ENCODE data around the gene AFG1L.
A peak's percentile ranks its signal among the peaks of the same experiment; 100 is the strongest.

Gene AFG1L

GRCh38 chr6:108453601-108454185 is 158.8 kb downstream of the AFG1L start:
- DNase-seq (ENCODE audit: low spot score): no peak

GRCh38 chr6:108454356-108454755 is 159.5 kb downstream of the AFG1L start:
- DNase-seq (ENCODE audit: low spot score): no peak

DNA sequence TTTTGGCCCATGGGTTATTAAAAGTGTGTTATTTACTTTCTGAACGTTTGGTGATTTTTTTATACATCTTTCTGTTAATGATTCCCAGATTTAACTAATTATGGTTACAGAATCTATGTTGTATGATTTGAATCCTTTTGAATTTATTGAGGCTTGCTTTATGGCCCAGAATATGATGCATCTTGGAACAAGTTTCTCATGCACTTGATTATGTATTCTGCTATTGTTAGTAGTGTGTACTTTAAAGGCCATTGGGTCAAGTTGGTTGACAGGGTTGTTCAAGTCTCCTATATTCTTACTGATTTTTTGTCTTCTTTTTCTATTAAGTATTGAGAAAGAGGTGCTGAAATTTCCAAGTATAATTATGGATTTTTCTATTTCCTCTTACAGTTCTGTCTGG is 160.8 kb downstream of the AFG1L start:
- no peak for DNase-seq (ENCODE audit: low spot score)

- no peak for DNase-seq (ENCODE audit: low spot score)
Measured at GRCh38 chr6:108463784-108464183, 168.9 kb downstream of the AFG1L start.

DNA sequence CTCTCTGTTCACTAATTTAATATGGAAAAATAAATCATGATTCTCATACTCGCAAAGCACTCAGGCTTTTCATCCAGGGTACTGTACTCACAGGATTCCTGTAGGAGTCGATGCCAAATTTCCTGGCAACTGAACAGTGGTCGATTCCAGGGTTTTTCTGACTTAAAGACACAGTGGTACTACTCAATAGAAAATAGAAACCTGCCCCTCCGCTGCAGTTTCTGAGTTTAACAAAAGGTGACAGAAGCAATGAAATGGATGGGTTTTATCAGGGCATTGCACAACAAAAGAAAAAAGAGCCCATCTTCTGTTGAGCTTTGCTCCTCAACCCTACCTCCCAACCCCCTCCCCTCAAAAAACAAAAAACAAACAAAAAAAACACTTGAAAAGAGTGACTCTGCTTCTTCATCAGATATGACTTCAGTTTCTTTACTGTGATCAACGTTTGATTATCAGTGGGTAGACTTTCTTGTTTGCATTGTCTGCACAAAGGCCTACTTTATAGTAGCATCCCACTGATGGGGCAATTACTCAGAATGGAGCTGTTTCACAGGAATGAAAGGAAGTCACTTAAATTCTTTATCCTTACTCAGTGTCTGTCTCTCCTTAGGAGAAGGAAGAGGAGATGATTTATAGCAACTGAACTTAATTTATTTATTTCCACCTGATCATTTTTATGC is 169.7 kb downstream of the AFG1L start:
- no peak for DNase-seq (ENCODE audit: low spot score)

DNA sequence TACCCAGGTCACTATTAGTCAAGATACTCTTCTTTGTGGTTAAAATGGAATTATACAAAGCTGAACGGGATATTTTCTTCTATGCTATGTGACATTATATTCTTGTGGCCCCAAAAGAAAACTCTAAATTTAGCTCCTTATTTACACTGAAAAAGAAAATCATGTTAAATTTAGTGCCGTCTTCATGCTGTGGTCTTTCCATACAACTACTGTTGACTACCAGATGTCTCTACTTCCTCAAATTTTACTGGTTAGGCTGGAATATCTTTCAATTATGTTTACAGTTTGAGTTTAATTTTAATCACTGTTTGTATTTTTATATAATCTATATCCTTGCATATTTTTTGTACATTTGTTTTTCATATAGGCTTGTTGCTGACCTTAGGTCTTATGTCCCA is 170.2 kb downstream of the AFG1L start:
- DNase-seq (ENCODE audit: low spot score): no peak

- no peak for DNase-seq (ENCODE audit: low spot score)
Measured at GRCh38 chr6:108468346-108468745, 173.5 kb downstream of the AFG1L start.

GRCh38 chr6:108469316-108469715 is 174.5 kb downstream of the AFG1L start:
- no peak for DNase-seq (ENCODE audit: low spot score)

DNA sequence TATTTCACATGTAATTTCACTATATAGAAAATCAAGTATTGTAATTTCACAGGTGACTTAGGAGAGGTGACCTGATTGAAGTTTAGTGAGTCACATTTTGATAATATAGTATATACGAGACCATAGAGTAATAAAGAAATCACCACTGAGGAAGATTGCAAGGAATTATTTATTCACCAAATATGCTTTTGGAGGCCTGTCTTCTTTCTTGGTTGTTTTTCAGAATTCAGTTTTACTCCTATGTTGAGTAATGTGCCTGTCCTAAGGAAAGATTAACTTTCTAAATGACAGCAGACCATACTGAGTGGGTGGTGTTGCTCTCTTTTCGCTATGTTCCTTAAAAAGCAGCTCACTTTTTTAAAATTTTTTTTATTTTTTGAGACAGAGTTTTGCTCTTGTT is 178.3 kb downstream of the AFG1L start:
- no peak for DNase-seq (ENCODE audit: low spot score)

- DNase-seq (ENCODE audit: low spot score): no peak
Measured at GRCh38 chr6:108476376-108476775, 181.5 kb downstream of the AFG1L start.

- DNase-seq (ENCODE audit: low spot score): no peak
Measured at GRCh38 chr6:108476847-108477430, 182.1 kb downstream of the AFG1L start.

DNA sequence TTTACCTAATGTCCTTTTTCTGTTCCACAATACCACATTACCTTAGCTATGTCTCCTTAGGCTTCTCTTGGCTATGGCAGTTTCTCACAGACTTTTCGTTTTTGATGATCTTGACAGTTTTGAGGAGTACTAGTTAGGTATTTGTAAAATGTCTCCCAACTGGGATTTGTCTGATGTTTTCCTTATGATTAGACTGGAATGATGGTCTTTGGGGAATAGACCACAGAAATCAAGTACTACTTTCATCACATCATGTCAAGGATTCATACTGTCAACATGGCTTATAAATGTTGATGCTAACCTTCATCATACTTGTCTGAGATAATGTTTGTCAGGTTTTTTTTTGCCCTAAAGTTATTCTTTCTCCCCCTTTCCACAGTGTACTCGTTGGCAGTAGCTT is 187.7 kb downstream of the AFG1L start:
- no peak for DNase-seq (ENCODE audit: low spot score)

DNA sequence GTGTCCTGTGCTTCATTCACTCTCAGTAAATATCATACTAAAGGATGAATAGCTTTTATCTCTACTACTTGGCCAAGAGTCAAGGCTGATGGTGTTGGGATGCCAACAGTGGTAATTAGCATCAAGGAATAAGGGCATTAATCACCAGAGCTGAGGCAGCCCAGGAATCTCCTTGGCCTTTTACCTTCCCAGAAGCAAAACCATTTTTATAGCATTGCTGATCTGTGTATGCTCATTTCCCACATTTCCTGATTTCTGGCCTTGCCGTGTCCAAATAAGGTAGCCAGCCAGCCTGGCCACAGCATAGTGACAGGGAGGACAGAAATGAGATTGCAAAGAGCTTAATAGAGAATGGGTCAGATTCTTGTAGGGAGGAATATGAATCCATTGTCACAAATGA is 189.2 kb downstream of the AFG1L start:
- no peak for DNase-seq (ENCODE audit: low spot score)

DNA sequence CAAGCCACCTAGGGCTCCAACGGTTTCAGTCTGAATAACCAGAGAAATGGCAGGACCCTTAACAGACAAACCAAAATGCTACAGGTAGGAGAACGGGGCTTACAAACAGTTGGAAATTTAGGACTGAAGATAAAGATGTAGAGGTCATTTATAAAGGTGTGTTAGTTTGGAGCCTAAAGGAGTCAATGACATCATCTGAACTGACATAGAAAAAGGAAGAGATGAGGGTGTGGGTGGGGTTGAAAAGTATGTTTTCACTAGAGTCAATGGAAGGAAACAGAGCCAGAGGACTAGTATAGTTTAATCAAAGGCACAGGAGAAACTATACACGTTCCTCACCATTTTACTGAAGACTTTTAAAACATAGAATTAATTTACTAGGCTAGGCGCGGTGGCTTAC is 194.8 kb downstream of the AFG1L start:
- no peak for DNase-seq (ENCODE audit: low spot score)

DNA sequence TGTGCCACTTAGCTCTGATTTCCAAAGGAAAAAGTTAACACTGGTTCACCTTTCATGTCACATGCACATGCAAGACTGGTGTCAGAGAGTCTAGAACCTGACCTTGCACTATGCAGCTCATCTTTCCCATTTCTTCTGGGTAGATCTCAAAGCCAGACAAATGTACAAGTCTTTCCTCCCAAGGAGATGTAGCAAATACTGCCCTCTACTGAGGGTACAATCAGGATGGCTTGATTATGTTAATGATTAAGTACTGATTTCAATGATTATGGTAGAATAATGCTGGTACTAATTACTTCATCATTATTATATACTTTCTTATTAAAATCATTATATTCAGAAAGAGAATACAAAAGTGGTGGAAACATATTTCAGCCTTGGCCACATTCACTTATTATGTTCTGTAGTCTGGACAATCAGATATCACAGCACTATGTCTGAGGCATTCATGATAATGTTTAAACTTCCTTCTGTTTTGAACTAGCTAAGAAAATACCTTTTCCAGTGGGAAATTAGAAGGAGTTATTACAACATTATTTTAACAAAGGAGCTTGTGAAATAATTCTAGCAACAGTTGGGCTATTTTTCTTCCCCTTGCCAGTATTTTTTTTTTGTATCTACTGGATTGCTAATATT is 197.4 kb downstream of the AFG1L start:
- DNase-seq (ENCODE audit: low spot score): peak; percentile 21

DNA sequence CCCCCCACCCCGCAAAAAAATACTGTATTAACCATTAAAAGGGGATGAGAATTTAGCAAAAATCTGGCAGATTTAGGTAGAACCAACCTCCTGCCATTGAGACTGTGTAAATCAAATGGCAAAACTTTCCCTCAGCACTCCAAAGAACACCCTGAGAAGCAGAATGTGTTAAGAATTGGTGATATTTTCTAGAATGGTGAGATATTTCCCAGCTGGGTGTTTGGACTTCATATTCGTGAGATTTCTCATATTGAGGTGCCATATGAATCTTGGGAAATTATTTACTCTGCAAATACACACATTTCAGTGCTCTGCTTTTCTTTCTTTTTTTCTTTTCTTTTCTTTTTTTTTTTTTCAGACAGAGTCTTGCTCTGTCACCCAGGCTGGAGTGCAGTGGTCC is 199.6 kb downstream of the AFG1L start:
- no peak for DNase-seq (ENCODE audit: low spot score)

- DNase-seq (ENCODE audit: low spot score): peak; percentile 18
Measured at GRCh38 chr6:108497883-108498282, 203.0 kb downstream of the AFG1L start.

DNA sequence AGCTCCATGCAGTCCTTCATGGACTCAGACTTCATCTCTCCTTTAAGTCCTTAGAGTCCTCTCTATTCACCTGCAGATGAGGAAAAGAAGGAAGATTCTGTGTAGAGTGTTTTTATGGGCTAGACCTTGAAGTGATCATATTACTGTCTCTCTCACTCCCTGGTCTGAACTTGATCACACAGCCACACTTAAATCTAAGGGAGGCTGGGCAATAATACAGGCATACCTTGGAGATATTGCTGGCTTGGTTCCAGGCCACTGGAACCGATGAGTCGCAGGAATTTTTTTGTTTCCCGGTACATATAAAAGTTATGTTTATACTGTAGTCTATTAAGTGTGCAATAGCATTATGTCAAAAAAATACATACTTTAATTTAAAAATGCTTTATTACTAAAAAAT is 206.7 kb downstream of the AFG1L start:
- DNase-seq (ENCODE audit: low spot score): peak; percentile 2

DNA sequence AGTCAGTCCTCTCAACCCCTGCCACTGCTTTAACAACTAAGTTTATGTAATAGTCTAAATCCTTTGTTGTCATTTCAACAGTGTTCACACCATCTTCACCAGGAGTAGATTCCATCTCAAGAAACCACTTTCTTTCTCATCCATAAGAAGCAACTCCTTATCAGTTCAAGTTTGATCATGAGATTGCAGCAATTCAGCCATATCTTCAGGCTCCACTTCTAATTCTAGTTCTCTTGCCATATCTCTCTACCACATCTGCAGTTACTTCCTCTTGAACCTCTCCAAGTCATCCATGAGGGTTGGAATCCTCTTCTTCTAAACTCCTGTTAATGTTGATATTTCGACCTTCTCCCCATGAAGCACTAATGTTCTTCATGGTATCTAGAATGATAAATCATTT is 208.0 kb downstream of the AFG1L start:
- no peak for DNase-seq (ENCODE audit: low spot score)

DNA sequence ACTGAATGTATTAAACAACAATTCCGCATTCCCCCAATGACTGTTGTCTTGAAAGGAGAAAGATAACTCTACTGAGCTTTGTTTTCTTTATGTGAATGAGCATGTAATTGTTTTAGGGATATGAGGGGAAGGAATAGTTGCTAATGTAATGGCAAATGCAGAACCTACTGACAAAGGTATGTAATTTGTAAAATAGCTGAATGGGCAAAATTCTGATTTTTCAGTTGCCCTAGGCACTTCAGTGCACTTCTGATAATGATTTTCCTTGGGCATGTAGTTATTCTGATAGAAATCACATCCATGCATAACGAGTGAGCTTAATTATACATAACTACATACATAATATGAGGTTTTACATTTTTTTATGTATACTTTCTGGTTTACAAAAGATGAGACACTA is 212.5 kb downstream of the AFG1L start:
- DNase-seq (ENCODE audit: low spot score): no peak

DNA sequence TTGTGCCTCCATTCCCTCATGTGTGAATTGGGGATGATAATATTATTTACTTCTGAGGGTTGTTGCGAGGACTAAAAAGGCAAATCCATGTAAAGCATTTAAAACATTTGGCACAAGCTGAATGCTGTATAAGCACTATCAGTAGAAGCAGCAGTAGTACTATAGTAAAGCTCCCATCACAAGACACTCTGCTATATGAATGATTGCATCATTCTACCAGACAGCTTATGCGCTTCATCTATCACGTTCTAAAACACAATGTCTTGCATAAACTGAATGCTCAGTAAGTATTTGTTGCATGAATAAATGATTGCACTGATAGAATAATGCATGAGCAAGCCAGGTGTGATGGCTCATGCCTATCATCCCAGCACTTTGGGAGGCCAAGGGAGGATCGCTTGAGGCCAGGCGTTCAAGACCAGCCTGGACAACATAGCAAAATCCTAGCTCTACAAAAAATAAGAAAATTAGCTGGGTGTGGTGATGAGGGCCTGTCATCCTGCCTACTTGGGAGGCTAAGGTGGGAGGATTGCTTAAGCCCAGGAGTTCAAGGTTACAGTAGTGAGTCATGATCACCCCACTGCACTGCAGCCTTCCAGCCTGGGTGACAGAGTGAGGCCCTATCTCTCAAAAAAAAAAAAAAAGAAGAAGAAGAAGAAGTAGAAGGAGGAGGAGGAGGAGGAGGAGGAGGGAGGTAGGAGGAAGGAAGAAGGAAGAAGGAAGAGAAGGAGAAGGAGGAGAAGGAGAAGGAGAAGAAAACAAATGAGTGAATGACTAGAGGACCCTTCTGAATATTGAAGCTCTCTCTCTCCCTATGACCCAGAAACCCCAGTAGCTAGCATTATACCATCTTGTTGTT is 215.8 kb downstream of the AFG1L start:
- DNase-seq (ENCODE audit: low spot score): no peak

Data from SW480 (cell line).